VCaP (cell line): ENCODE results near the gene BRD3OS.

ENCODE experiments used
- H3K27ac ChIP-seq: fragments of 450-650 bp; 2 replicates; pipeline ENCODE4 v1.5.1; 2017
- TF ChIP-seq, protein P1 (sequence below): fragments of 450-650 bp; conservative IDR thresholded peaks from 2 replicates; pipeline ENCODE4 v1.5.1; 2017; ENCODE audit warnings: mild to moderate bottlenecking, moderate library complexity

Gene BRD3OS

DNA sequence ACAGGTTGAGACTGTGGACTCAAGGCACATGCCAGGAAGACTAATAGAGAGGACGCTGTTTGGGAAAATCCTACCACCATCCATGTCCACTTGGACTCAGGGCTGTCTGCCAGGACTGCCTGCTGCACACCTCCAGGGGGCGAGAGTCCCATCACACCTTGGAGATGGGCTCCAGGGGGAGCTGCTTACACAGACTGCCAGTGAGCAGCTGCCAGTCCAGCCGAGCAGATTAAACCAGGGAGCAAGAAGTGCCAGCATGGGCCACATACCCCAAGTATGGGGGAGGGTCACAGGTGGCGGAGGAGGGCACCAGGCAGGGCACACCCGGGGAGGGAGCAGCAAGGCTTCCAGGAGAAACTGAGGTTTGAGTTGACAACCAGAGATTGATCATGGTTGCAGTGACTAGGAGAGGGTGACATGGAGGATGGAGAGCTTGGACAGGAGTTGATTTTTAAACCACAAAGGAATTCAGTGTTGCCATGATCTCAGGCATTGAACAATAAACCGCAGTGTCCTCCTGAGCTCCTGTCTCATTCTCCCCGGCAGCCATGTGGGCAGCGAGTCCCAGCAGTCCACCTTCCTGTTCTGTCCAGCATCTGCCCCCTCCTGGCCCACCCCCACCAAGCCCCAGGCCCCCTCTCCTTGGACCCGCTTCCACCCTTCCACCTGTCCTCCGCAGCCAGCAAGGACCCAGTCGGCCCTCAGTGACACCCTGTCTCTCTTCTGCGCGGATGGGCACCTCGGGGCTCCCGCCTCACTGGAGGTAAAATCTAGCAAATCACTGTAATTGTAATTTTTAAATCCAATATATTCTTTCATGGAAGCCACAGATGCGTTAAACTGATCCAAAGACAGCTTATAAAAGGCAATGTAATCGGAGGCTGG lies 30.0 kb upstream of the BRD3OS start:
- TF ChIP-seq, protein P1, sequence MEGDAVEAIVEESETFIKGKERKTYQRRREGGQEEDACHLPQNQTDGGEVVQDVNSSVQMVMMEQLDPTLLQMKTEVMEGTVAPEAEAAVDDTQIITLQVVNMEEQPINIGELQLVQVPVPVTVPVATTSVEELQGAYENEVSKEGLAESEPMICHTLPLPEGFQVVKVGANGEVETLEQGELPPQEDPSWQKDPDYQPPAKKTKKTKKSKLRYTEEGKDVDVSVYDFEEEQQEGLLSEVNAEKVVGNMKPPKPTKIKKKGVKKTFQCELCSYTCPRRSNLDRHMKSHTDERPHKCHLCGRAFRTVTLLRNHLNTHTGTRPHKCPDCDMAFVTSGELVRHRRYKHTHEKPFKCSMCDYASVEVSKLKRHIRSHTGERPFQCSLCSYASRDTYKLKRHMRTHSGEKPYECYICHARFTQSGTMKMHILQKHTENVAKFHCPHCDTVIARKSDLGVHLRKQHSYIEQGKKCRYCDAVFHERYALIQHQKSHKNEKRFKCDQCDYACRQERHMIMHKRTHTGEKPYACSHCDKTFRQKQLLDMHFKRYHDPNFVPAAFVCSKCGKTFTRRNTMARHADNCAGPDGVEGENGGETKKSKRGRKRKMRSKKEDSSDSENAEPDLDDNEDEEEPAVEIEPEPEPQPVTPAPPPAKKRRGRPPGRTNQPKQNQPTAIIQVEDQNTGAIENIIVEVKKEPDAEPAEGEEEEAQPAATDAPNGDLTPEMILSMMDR = no peak
- no peak overlapping the region for H3K27ac ChIP-seq

DNA sequence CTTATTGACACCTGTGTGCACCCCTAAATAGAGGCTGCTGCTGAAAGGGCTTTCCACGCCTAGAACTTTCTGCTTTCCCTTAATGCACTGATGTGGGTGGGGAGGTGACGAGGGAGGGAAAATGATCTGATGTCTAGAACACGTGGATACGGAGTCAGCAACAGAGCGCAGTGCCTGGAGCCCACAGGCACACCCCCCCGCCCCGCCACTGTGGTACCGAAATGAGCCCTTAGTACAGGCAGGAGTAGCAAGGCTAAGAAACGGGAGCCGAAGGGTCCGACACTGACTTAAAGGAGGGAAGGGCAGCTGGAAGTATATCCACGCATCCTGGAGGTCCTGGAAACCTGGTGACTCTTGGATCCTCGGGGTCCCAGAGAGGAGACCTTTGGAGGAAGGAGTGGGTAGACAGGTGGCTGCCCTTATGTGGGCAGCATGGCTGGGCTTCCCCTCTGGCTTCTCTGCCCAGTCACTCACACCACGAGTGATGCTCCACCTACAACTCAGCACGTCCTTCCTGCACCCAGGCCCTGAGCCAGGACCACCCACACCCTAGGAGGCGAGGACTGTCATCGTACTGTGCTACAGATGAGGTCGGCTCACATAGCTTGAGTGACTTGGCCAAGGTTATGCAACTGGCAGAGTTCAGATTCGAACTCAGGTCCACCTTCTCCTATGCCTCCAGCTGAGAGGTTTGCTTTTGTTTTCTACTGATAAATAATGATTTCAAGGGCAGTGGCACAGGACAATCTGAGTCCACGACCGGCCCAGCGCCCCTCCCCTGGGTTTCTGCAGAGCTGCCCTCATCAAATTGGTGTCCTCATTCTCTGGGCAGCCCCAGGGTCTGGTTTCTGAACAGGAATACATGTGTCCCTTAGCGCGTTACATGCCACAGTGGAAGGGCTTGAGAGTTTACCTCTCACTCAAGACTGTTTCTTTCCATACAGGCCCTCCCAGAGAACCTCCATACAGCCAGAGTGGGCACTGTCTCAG lies 28.5 kb upstream of the BRD3OS start:
- H3K27ac ChIP-seq = no peak overlapping the region
- TF ChIP-seq, protein P1 = no peak

DNA sequence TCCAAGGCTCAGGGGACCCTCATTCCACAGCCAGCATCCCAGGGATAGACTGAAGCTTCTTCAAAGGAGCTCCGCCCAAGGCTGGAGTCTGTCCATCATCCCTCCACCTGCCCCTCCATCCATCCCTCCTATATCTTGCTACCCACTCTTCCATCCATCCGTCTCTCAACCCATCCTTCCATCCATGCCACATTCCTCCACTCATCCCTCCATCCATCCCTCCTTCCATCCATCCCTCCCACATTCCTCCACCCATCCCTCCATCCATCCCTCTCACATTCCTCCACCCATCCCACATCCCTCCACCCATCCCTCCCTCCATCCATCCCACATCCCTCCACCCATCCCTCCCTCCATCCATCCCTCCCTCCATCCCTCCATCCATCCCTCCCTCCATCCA lies 27.7 kb upstream of the BRD3OS start:
- TF ChIP-seq, protein P1 = no peak

DNA sequence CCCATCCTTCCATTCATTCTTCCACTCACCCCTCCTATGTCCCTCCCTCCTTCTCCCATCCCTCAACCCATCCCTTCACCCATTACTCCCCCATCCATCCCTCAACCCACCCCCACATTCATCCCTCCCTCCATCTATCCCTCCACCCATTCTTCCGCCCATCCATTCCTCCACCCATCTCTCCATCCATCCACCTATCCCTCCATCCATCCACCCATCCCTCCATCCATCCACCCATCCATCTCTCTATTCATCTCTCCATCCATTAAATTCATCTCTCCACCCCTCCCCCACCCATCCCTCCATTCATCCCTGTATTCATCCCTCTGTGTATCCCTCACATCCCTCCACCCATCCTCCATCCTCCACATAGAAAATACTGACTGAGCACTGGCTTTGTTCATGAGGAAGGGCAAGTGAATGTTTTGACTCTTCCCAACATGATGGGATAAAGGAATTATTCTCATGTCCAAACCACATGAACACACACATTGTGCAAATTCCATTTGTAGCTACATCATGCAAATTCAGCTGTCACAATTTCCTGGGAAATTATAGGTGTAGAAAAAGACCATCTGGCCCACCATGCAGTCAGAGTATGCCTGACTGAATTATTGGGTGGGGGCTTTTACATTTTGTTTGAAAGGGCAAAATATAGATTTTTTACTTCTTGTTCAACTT lies 26.2 kb upstream of the BRD3OS start:
- H3K27ac ChIP-seq = no peak overlapping the region
- TF ChIP-seq, protein P1 = no peak

More for the DNA sequence above, 27.7 kb upstream of the BRD3OS start:
- H3K27ac ChIP-seq = no peak overlapping the region

DNA sequence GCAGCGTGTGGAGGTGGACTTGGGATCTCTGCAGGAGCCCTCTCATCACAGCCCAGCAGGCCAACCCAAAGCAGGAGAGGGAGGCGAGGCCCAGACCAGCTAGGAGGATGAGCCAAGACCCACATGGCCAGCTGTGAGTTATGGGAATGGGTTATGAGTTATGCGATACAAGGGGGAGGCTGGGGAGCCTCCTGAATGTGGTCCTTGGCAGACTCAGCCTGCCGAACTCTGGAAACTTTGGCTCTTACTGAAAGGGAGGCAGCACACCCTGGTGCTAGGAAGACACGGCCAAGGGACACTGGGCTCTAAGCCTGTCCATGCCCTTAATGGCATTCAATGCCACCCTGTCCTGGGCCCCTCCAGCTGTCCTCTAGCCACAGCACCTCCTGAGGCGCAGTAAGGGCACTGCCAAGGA lies 25.4 kb upstream of the BRD3OS start:
- no peak overlapping the region for H3K27ac ChIP-seq
- TF ChIP-seq, protein P1 = no peak

DNA sequence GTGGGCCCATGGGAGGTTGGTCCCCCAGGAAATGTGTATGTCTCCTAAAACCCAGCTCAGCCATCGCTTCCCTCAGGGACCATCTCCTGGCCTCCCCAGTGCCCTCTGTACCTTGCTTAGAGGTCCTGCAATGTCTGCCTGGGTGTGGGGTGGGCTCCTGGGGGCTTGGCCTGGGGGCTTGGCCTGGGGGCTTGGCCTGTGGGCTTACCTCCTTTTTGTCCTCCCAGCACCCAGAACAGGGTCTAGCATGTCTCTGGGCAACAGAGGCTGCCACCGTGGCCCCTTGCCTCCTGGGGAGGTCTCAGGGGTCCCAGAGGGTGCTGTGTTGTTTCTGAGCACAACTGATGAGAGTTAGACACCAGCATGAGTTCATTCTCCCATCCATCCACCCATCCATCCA lies 22.5 kb upstream of the BRD3OS start:
- TF ChIP-seq, protein P1 = no peak

More for the DNA sequence above, 22.5 kb upstream of the BRD3OS start:
- no peak overlapping the region for H3K27ac ChIP-seq
